H1 (cell line): ENCODE measurements around the gene PDE8B. TPM values are rescaled to one million over a fixed set of nuclear protein-coding genes. Genes with fewer than 3 reads are reported as not detected.

Source experiments
- CBX5 ChIP-seq: fragments of 300-800, 300-1000 bp; sonication (generic); IDR thresholded peaks from 2 replicates; pipeline ENCODE4 v1.7.1; 2016; ENCODE audit warnings: antibody characterized with exemption, low read length, low read depth
- CTCF ChIP-seq, 3 experiments: IDR thresholded peaks; 1 replicate in 2 of 3; 2 replicates in 1 of 3; pipeline versions ENCODE4 v1.5.1 to v1.6.1; 2011; ENCODE audit warnings: low read length in 3 of 3, mild to moderate bottlenecking in 3 of 3, inconsistent platforms in 2 of 3, low read depth in 1 of 3, moderate library complexity in 1 of 3; ENCODE audit not compliant: insufficient read depth in 1 of 3; ENCODE audit errors: control extremely low read depth in 1 of 3
- EGR1 ChIP-seq: IDR thresholded peaks from 2 replicates; pipeline ENCODE4 v1.6.1; 2011; ENCODE audit warnings: low read depth, low read length, borderline replicate concordance
- KDM4A ChIP-seq: IDR thresholded peaks from one replicate; pipeline ENCODE4 v1.7.1; 2012; ENCODE audit warnings: low read depth, mild to moderate bottlenecking, moderate library complexity, low read length, inconsistent platforms; ENCODE audit not compliant: severe bottlenecking
- SIX5 ChIP-seq: IDR thresholded peaks from 2 replicates; pipeline ENCODE4 v1.6.1; 2011; ENCODE audit warnings: mild to moderate bottlenecking, low read depth, low read length
- TAF1 ChIP-seq: IDR thresholded peaks from 2 replicates; pipeline ENCODE4 v1.6.1; 2011; ENCODE audit warnings: mild to moderate bottlenecking, low read depth, low read length
- polyA plus RNA-seq, 7 experiments: library from polyadenylated mRNA; depleted of rRNA in 3 of 7; stranded (reverse) in 5 of 7; unstranded in 2 of 7; fragments of >200 nt in 5 of 7; fragments of 200-250 nt in 2 of 7; gene quantifications; 1 replicate in 5 of 7; 2 replicates in 1 of 7; 4 replicates in 1 of 7; pipeline versions ENCODE4 v1.2.1 to v1.2.3, GENCODE V29; 2011 to 2013; ENCODE audit warnings: missing spikeins in 2 of 7, mixed read lengths in 2 of 7
- total RNA-seq: library from RNA; stranded (reverse); fragmentation: NEBNext Ultra II Directional; extraction: Animal tissue kit (Norgen Biotek cat#: 25700); gene quantifications from 2 replicates; pipeline ENCODE4 v1.2.1, GENCODE V29; 2021

PDE8B gene
- total and polyA plus RNA-seq, 2 of the 8 experiments (the other 6 are each of a cell fraction or from before 2014, with no cell fraction given): 0.32 to 1.1 TPM

GRCh38 chr5:77171141-77171910, 39.2 kb upstream of the PDE8B start (continued):
- TF ChIP-seq CTCF (IDR thresholded peaks at IDR 0.05; ENCODE audit: control extremely low read depth in 1 of 3, insufficient read depth in 1 of 3, low read depth in 1 of 3, low read length in 3 of 3) (no peak), EGR1 (no peak), SIX5 (no peak), KDM4A (no peak), TAF1 (no peak), CBX5 (no peak)
